ENCODE results near the gene TP73.

The TP73 gene

DNA sequence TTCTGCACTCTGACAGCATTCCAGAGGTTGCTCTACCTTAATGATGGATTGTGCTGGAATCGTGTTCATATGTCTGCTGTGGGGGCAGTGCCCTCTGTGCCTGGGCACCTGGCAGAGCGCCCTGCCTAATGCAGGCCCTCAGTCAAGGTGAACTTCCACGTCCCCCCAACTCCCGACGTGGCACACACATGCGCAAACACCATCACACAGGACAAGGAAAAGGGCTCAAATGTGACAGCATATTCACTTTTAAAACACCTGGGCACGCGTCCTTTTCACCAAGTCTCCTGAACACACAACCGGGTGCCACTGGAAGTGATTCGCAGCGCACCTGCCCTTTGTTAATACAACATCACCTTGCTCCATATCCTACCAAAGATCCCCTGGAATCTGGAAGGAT, 15.8 kb upstream of the TP73 start:
- H3K4me3 ChIP-seq (ENCODE audit: low read length): no peak overlapping the region
- no peak for DNase-seq (ENCODE audit: low read depth)
- TF ChIP-seq, protein P1, sequence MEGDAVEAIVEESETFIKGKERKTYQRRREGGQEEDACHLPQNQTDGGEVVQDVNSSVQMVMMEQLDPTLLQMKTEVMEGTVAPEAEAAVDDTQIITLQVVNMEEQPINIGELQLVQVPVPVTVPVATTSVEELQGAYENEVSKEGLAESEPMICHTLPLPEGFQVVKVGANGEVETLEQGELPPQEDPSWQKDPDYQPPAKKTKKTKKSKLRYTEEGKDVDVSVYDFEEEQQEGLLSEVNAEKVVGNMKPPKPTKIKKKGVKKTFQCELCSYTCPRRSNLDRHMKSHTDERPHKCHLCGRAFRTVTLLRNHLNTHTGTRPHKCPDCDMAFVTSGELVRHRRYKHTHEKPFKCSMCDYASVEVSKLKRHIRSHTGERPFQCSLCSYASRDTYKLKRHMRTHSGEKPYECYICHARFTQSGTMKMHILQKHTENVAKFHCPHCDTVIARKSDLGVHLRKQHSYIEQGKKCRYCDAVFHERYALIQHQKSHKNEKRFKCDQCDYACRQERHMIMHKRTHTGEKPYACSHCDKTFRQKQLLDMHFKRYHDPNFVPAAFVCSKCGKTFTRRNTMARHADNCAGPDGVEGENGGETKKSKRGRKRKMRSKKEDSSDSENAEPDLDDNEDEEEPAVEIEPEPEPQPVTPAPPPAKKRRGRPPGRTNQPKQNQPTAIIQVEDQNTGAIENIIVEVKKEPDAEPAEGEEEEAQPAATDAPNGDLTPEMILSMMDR (conservative IDR thresholded peaks at IDR 0.05; ENCODE audit: low read depth, low read length): no peak

GRCh38 chr1:3638027-3638426, 14.3 kb upstream of the TP73 start:
- H3K4me3 ChIP-seq (ENCODE audit: low read length): no peak overlapping the region
- no peak for DNase-seq (ENCODE audit: low read depth)
- TF ChIP-seq, protein P1 (conservative IDR thresholded peaks at IDR 0.05; ENCODE audit: low read depth, low read length): no peak

GRCh38 chr1:3638676-3639075, 13.6 kb upstream of the TP73 start:
- no peak overlapping the region for H3K4me3 ChIP-seq (ENCODE audit: low read length)
- DNase-seq (ENCODE audit: low read depth): no peak
- TF ChIP-seq, protein P1 (conservative IDR thresholded peaks at IDR 0.05; ENCODE audit: low read depth, low read length): no peak

GRCh38 chr1:3639397-3639911, 12.9 kb upstream of the TP73 start:
- H3K4me3 ChIP-seq (ENCODE audit: low read length): no peak overlapping the region
- TF ChIP-seq, protein P1 (conservative IDR thresholded peaks at IDR 0.05; ENCODE audit: low read depth, low read length): no peak
- no peak for DNase-seq (ENCODE audit: low read depth)

DNA sequence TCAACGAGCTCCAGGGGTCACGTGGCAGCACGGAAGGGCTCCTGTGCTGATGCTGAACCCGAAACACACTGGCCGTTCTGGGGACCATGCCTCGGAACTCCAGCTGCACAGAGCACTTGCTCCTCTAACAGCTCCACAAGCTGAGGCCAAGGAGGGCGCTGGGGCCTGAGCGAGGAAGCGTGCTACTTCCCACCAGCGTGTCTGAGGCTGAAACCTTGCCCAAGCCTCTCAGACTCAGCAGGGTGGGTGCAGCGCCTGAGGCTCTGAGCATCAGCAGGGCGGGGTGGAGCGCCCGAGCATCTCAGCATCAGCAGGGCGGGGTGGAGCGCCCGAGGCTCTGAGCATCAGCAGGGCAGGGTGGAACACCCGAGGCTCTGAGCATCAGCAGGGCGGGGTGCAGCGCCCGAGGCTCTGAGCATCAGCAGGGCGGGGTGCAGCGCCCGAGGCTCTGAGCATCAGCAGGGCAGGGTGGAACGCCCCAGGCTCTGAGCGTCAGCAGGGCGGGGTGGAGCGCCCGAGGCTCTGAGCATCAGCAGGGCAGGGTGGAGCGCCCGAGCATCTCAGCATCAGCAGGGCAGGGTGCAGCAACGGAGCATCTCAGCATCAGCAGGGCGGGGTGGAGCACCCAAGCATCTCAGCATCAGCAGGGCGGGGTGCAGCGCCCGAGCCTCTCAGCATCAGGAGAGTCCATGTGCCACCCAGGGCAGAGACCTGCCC, 12.0 kb upstream of the TP73 start:
- DNase-seq (ENCODE audit: low read depth): no peak
- H3K4me3 ChIP-seq (ENCODE audit: low read length): no peak overlapping the region
- TF ChIP-seq, protein P1 (conservative IDR thresholded peaks at IDR 0.05; ENCODE audit: low read depth, low read length): no peak

- DNase-seq (ENCODE audit: low read depth): no peak
- TF ChIP-seq, protein P1 (conservative IDR thresholded peaks at IDR 0.05; ENCODE audit: low read depth, low read length): no peak
- no peak overlapping the region for H3K4me3 ChIP-seq (ENCODE audit: low read length)
These were observed 11.1 kb upstream of the TP73 start for GRCh38 chr1:3641046-3641760.

Measured in retinal pigment epithelial cell (primary cell).